ENCODE results near the gene DMAC2L. TPM values are rescaled to one million over a fixed set of nuclear protein-coding genes. Genes with fewer than 3 reads are reported as not detected.

The DMAC2L gene
- total RNA-seq, 1 experiment from 2014 or later = 14.0 TPM

- in situ Hi-C loops (cut with HindIII; ENCODE audit: low pct_unique_long_range_greater_than_20kb, low sequenced_read_pairs) = no loop called here
- CTCF ChIA-PET = no interaction called here
Observed at GRCh38 chr14:50340045-50340444, 27.9 kb downstream of the DMAC2L start.

GRCh38 chr14:50340963-50341362 lies 28.8 kb downstream of the DMAC2L start:
- ChIA-PET POLR2A (no interaction called here), CTCF (no interaction called here)
- peaks cover 7% of the 10 kb centered on the region for H3K4me1 ChIP-seq (ENCODE audit: control insufficient read depth, insufficient read depth, low read length)
- no peaks in the 10 kb centered on the region for H3K9me3 ChIP-seq (ENCODE audit: control insufficient read depth, insufficient read depth, low read depth, low read length)
- H3K27ac ChIP-seq (ENCODE audit: low read length) = no peak overlapping the region
- intact Hi-C loops (cut with micrococcal nuclease; ENCODE audit: unreplicated experiment) = no loop called here
- no peak for DNase-seq (ENCODE audit: low read depth, low spot score)
- in situ Hi-C loops (cut with HindIII; ENCODE audit: low pct_unique_long_range_greater_than_20kb, low sequenced_read_pairs) = no loop called here
- no peak for TF ChIP-seq REST (IDR thresholded peaks at IDR 0.05; ENCODE audit: insufficient read depth in 1 of 2, low read depth in 2 of 2, low read length in 1 of 2)
- peak; percentile 31 for TF ChIP-seq CTCF (IDR thresholded peaks at IDR 0.05)
- no peak for ATAC-seq
- H3K27me3 ChIP-seq (ENCODE audit: control insufficient read depth, insufficient read depth, low read length) = no peaks in the 10 kb centered on the region
- H3K4me3 ChIP-seq (ENCODE audit: low read depth in 2 of 2, low read length in 2 of 2) = no peak overlapping the region
- no peaks in the 10 kb centered on the region for H3K36me3 ChIP-seq (ENCODE audit: control insufficient read depth, insufficient read depth, low read length)
- no TSS peak for BruUV-seq (replicated peaks)

More at GRCh38 chr14:50340045-50340444, 27.9 kb downstream of the DMAC2L start:
- POLR2A ChIA-PET = no interaction called here
- Histone ChIP-seq H3K4me3 (ENCODE audit: low read depth in 2 of 2, low read length in 2 of 2) (no peak overlapping the region), H3K9me3 (ENCODE audit: control insufficient read depth, insufficient read depth, low read depth, low read length) (no peaks in the 10 kb centered on the region), H3K27me3 (ENCODE audit: control insufficient read depth, insufficient read depth, low read length) (no peaks in the 10 kb centered on the region), H3K36me3 (ENCODE audit: control insufficient read depth, insufficient read depth, low read length) (no peaks in the 10 kb centered on the region), H3K27ac (ENCODE audit: low read length) (no peak overlapping the region), H3K4me1 (ENCODE audit: control insufficient read depth, insufficient read depth, low read length) (peaks cover 7% of the 10 kb centered on the region)
- TF ChIP-seq CTCF (IDR thresholded peaks at IDR 0.05) = no peak
- TF ChIP-seq REST (IDR thresholded peaks at IDR 0.05; ENCODE audit: insufficient read depth in 1 of 2, low read depth in 2 of 2, low read length in 1 of 2) = no peak
- TF ChIP-seq POLR2AphosphoS5 (IDR thresholded peaks at IDR 0.05; ENCODE audit: low read depth, low read length) = no peak
- TF ChIP-seq SIN3A (IDR thresholded peaks at IDR 0.05; ENCODE audit: borderline replicate concordance, insufficient read depth, low read depth, low read length) = no peak
- no peak for TF ChIP-seq TCF7L2 (IDR thresholded peaks at IDR 0.05; ENCODE audit: low read depth, low read length)
- DNase-seq (ENCODE audit: low read depth, low spot score) (no peak), ATAC-seq (no peak)
- intact Hi-C loops (cut with micrococcal nuclease; ENCODE audit: unreplicated experiment) = no loop called here
- BruUV-seq (replicated peaks) = no TSS peak
